ENCODE results near the gene CLEC3B.

GRCh38 chr3:45084820-45085816 lies 59.0 kb downstream of the CLEC3B start:
- TF ChIP-seq POLR2AphosphoS5 (IDR thresholded peaks at IDR 0.05) (no peak), POLR2A (IDR thresholded peaks at IDR 0.05) (no peak), CTCF (IDR thresholded peaks at IDR 0.05) (no peak), EP300 (IDR thresholded peaks at IDR 0.05) (no peak)
